HepG2 (cell line): ENCODE data around the gene MLLT11. TPM values are rescaled to one million over a fixed set of nuclear protein-coding genes. Genes with fewer than 3 reads are reported as not detected.

ENCODE experiments used
- SCMH1 ChIP-seq: sonication (generic); formaldehyde crosslinking; IDR thresholded peaks from 2 replicates; pipeline ENCODE4 v1.9.0; 2021; ENCODE audit warnings: missing genetic modification reagents, mild to moderate bottlenecking, borderline replicate concordance
- TP53 ChIP-seq: sonication (generic); formaldehyde crosslinking; conservative IDR thresholded peaks from 2 replicates; pipeline ENCODE4 v1.4.0; 2020; ENCODE audit warnings: missing genetic modification reagents
- ZBTB8A ChIP-seq: sonication (generic); formaldehyde crosslinking; IDR thresholded peaks from 2 replicates; pipeline ENCODE4 v1.4.0; 2020; ENCODE audit warnings: mild to moderate bottlenecking, low read depth, missing genetic modification reagents, borderline replicate concordance
- ZKSCAN1 ChIP-seq: fragments of 150-350 bp; IDR thresholded peaks from 2 replicates; pipeline ENCODE4 v1.6.1; 2014; ENCODE audit warnings: low read length
- ZNF549 ChIP-seq: sonication (generic); formaldehyde crosslinking; IDR thresholded peaks from 2 replicates; pipeline ENCODE4 v1.5.0; 2020; ENCODE audit warnings: missing genetic modification reagents
- ZNF569 ChIP-seq: sonication (generic); formaldehyde crosslinking; IDR thresholded peaks from 2 replicates; pipeline ENCODE4 v1.5.0; 2020; ENCODE audit warnings: mild to moderate bottlenecking, missing genetic modification reagents, moderate library complexity, borderline replicate concordance
- ZNF720 ChIP-seq: sonication (generic); formaldehyde crosslinking; IDR thresholded peaks from 2 replicates; pipeline ENCODE4 v1.4.0; 2020; ENCODE audit warnings: missing genetic modification reagents
- ZNF747 ChIP-seq: sonication (generic); formaldehyde crosslinking; IDR thresholded peaks from 2 replicates; pipeline ENCODE4 v1.8.1; 2023; ENCODE audit warnings: missing genetic modification reagents, mild to moderate bottlenecking, borderline replicate concordance
- ZSCAN20 ChIP-seq: sonication (generic); formaldehyde crosslinking; IDR thresholded peaks from 2 replicates; pipeline ENCODE4 v1.4.0; 2020; ENCODE audit warnings: missing genetic modification reagents, mild to moderate bottlenecking, borderline replicate concordance
- ZSCAN9 ChIP-seq: IDR thresholded peaks from 2 replicates; pipeline ENCODE4 v1.6.1; 2016; ENCODE audit warnings: borderline replicate concordance
- polyA plus RNA-seq, 8 experiments: library from polyadenylated mRNA; depleted of rRNA in 3 of 8; stranded (reverse) in 7 of 8; unstranded in 1 of 8; fragments of >200 nt; fragmentation: Illumina TruSeq in 4 of 8; extraction: Trizol in 4 of 8; gene quantifications; 2 replicates each; pipeline versions ENCODE4 v1.2.1 to v1.2.3, GENCODE V29; 2011 to 2016; ENCODE audit warnings: low read depth in 4 of 8, missing spikeins in 1 of 8, mixed read lengths in 1 of 8; ENCODE audit not compliant: insufficient read depth in 1 of 8
- total RNA-seq, 5 experiments: library from RNA; depleted of rRNA; stranded (reverse); fragments of >200 nt; fragmentation: Illumina TruSeq; extraction: Trizol; gene quantifications; 2 replicates each; pipeline ENCODE4 v1.2.3, GENCODE V29; 2016; ENCODE audit warnings: low read depth in 1 of 5
- TF ChIP-seq, protein P1 (sequence below): sonication (generic); formaldehyde crosslinking; IDR thresholded peaks from 2 replicates; pipeline ENCODE4 v1.5.0; 2020; ENCODE audit warnings: mild to moderate bottlenecking, missing genetic modification reagents, moderate library complexity
- TF ChIP-seq, protein P2 (sequence below): sonication (generic); formaldehyde crosslinking; IDR thresholded peaks from 2 replicates; pipeline ENCODE4 v1.8.1; 2023; ENCODE audit warnings: mild to moderate bottlenecking, moderate library complexity, missing genetic modification reagents
- TF ChIP-seq, protein P3 (sequence below): sonication (generic); formaldehyde crosslinking; IDR thresholded peaks from 2 replicates; pipeline ENCODE4 v1.4.0; 2020; ENCODE audit warnings: missing genetic modification reagents, borderline replicate concordance
- TF ChIP-seq, protein P4 (sequence below): sonication (generic); formaldehyde crosslinking; IDR thresholded peaks from 2 replicates; pipeline ENCODE4 v1.5.0; 2020; ENCODE audit warnings: mild to moderate bottlenecking, missing genetic modification reagents, borderline replicate concordance

The MLLT11 gene
- total and polyA plus RNA-seq, 2 of the 13 experiments (the other 11 are each of a cell fraction or from before 2014, with no cell fraction given): 0.21 to 0.22 TPM

DNA sequence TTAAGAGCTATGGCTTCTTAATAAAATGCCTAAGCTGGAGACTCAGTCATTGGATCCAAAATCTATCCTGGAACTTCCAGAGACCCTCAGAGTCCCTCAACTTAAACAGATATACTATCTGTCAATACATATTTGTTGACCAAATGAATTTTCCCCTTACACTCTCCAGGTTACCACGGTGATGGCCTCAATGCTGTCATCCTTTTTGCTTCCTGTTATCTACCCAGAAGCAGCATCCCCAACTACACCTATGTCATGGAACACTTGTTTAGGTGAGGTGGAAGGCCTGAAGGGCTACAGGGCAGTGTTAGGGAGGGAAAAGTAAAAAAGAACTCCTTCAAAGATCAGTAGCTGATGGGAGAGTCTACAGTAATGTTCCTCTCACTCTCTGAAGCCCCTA lies 17.0 kb upstream of the MLLT11 start (continued):
- TF ChIP-seq, protein P1, sequence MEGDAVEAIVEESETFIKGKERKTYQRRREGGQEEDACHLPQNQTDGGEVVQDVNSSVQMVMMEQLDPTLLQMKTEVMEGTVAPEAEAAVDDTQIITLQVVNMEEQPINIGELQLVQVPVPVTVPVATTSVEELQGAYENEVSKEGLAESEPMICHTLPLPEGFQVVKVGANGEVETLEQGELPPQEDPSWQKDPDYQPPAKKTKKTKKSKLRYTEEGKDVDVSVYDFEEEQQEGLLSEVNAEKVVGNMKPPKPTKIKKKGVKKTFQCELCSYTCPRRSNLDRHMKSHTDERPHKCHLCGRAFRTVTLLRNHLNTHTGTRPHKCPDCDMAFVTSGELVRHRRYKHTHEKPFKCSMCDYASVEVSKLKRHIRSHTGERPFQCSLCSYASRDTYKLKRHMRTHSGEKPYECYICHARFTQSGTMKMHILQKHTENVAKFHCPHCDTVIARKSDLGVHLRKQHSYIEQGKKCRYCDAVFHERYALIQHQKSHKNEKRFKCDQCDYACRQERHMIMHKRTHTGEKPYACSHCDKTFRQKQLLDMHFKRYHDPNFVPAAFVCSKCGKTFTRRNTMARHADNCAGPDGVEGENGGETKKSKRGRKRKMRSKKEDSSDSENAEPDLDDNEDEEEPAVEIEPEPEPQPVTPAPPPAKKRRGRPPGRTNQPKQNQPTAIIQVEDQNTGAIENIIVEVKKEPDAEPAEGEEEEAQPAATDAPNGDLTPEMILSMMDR (CRISPR knock-in tag): no peak
- TF ChIP-seq ZSCAN9 (CRISPR knock-in tag) (no peak), ZNF549 (CRISPR knock-in tag) (no peak), ZSCAN20 (CRISPR knock-in tag) (no peak), ZNF720 (CRISPR knock-in tag) (no peak), ZBTB8A (CRISPR knock-in tag) (no peak), SCMH1 (no peak), TP53 (CRISPR knock-in tag) (no peak), ZKSCAN1 (no peak), ZNF569 (no peak), ZNF747 (CRISPR knock-in tag) (no peak)
- TF ChIP-seq, protein P2, sequence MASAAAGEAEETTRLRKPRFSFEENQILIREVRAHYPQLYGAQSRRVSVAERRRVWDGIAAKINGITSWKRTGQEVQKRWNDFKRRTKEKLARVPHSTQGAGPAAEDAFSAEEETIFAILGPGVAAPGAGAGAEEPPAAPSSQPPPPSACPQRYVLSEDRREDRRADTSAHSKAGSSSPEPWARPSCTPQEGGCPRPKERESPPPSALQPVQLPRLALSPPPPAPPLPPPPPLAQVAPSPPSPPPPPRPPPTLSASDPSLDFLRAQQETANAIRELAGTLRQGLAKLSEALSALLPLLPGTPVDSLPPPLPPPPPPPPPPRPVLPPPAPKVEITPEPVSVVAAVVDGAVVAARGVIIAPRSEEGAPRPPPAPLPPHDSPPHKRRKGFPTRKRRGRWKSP (CRISPR knock-in tag): no peak
- TF ChIP-seq, protein P3, sequence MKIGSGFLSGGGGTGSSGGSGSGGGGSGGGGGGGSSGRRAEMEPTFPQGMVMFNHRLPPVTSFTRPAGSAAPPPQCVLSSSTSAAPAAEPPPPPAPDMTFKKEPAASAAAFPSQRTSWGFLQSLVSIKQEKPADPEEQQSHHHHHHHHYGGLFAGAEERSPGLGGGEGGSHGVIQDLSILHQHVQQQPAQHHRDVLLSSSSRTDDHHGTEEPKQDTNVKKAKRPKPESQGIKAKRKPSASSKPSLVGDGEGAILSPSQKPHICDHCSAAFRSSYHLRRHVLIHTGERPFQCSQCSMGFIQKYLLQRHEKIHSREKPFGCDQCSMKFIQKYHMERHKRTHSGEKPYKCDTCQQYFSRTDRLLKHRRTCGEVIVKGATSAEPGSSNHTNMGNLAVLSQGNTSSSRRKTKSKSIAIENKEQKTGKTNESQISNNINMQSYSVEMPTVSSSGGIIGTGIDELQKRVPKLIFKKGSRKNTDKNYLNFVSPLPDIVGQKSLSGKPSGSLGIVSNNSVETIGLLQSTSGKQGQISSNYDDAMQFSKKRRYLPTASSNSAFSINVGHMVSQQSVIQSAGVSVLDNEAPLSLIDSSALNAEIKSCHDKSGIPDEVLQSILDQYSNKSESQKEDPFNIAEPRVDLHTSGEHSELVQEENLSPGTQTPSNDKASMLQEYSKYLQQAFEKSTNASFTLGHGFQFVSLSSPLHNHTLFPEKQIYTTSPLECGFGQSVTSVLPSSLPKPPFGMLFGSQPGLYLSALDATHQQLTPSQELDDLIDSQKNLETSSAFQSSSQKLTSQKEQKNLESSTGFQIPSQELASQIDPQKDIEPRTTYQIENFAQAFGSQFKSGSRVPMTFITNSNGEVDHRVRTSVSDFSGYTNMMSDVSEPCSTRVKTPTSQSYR: no peak
- TF ChIP-seq, protein P4, sequence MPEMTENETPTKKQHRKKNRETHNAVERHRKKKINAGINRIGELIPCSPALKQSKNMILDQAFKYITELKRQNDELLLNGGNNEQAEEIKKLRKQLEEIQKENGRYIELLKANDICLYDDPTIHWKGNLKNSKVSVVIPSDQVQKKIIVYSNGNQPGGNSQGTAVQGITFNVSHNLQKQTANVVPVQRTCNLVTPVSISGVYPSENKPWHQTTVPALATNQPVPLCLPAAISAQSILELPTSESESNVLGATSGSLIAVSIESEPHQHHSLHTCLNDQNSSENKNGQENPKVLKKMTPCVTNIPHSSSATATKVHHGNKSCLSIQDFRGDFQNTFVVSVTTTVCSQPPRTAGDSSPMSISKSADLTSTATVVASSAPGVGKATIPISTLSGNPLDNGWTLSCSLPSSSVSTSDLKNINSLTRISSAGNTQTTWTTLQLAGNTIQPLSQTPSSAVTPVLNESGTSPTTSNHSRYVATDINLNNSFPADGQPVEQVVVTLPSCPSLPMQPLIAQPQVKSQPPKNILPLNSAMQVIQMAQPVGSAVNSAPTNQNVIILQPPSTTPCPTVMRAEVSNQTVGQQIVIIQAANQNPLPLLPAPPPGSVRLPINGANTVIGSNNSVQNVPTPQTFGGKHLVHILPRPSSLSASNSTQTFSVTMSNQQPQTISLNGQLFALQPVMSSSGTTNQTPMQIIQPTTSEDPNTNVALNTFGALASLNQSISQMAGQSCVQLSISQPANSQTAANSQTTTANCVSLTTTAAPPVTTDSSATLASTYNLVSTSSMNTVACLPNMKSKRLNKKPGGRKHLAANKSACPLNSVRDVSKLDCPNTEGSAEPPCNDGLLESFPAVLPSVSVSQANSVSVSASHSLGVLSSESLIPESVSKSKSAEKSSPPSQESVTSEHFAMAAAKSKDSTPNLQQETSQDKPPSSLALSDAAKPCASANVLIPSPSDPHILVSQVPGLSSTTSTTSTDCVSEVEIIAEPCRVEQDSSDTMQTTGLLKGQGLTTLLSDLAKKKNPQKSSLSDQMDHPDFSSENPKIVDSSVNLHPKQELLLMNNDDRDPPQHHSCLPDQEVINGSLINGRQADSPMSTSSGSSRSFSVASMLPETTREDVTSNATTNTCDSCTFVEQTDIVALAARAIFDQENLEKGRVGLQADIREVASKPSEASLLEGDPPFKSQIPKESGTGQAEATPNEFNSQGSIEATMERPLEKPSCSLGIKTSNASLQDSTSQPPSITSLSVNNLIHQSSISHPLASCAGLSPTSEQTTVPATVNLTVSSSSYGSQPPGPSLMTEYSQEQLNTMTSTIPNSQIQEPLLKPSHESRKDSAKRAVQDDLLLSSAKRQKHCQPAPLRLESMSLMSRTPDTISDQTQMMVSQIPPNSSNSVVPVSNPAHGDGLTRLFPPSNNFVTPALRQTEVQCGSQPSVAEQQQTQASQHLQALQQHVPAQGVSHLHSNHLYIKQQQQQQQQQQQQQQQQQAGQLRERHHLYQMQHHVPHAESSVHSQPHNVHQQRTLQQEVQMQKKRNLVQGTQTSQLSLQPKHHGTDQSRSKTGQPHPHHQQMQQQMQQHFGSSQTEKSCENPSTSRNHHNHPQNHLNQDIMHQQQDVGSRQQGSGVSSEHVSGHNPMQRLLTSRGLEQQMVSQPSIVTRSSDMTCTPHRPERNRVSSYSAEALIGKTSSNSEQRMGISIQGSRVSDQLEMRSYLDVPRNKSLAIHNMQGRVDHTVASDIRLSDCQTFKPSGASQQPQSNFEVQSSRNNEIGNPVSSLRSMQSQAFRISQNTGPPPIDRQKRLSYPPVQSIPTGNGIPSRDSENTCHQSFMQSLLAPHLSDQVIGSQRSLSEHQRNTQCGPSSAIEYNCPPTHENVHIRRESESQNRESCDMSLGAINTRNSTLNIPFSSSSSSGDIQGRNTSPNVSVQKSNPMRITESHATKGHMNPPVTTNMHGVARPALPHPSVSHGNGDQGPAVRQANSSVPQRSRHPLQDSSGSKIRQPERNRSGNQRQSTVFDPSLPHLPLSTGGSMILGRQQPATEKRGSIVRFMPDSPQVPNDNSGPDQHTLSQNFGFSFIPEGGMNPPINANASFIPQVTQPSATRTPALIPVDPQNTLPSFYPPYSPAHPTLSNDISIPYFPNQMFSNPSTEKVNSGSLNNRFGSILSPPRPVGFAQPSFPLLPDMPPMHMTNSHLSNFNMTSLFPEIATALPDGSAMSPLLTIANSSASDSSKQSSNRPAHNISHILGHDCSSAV: no peak
